GM18951 (cell line): ENCODE results near the gene HCK.

Experiments
- POLR2A ChIP-seq: IDR thresholded peaks from 4 replicates; pipeline ENCODE4 v1.6.1; 2011; ENCODE audit warnings: mild to moderate bottlenecking; ENCODE audit not compliant: insufficient read length, insufficient read depth; ENCODE audit errors: extremely low read depth
- in situ Hi-C: fragments of 300-500 bp; cut with MboI; formaldehyde crosslinking; loops from one replicate; pipeline ENCODE4 v1.12.0; 2022; ENCODE audit warnings: low sequenced_read_pairs, mixed read lengths, inconsistent platforms; ENCODE audit not compliant: unreplicated experiment

HCK gene

GRCh38 chr20:32052090-32052777 is at the start of gene HCK:
TSS of gene HCK (plus strand) at chr20:32052242.
- in situ Hi-C loops, result no loop called here
- no peak for TF ChIP-seq POLR2A

DNA sequence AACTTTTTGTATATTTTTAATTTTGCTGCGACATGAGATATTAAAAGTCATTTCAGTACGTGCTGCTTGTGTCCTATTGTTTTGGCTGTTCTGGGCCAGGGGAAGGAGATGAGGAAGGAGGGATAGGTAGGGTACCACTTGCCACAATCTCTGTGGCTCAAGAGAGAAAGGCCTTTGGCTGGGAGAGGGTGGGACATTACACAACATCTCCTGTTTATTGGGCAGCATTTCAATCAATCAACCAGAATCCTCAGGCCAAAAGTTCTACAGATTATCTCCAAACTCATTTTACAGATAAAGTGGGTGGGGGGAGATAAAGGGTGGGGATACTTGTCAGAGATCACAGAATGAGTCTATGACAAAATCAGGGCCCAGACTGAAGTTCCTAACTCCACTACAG is 48.7 kb upstream of the HCK start:
- TF ChIP-seq POLR2A, result no peak
- in situ Hi-C loops, result no loop called here

DNA sequence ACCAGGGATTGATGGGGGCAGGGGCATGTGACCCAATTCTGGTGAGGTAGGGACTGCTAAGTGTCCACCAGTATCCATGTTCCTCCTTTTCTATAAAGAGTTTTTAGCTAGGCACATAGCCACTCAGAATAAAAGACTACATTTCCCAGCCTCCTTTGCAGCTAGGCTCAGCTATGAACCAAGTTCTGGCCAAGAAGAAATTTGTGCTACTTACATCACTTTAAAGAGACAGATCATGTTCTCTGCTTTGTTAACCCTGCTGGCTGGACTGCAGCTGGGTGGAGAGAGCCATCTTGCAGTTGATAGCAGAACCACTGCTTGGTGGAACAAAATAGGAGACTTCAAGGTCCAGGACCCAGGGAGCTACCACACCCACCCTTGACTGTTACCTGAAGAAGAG is 47.1 kb upstream of the HCK start:
- TF ChIP-seq POLR2A, result no peak
- in situ Hi-C loops, result no loop called here

GRCh38 chr20:32006053-32006452 is 46.0 kb upstream of the HCK start:
- no peak for TF ChIP-seq POLR2A
- in situ Hi-C loops, result no loop called here

DNA sequence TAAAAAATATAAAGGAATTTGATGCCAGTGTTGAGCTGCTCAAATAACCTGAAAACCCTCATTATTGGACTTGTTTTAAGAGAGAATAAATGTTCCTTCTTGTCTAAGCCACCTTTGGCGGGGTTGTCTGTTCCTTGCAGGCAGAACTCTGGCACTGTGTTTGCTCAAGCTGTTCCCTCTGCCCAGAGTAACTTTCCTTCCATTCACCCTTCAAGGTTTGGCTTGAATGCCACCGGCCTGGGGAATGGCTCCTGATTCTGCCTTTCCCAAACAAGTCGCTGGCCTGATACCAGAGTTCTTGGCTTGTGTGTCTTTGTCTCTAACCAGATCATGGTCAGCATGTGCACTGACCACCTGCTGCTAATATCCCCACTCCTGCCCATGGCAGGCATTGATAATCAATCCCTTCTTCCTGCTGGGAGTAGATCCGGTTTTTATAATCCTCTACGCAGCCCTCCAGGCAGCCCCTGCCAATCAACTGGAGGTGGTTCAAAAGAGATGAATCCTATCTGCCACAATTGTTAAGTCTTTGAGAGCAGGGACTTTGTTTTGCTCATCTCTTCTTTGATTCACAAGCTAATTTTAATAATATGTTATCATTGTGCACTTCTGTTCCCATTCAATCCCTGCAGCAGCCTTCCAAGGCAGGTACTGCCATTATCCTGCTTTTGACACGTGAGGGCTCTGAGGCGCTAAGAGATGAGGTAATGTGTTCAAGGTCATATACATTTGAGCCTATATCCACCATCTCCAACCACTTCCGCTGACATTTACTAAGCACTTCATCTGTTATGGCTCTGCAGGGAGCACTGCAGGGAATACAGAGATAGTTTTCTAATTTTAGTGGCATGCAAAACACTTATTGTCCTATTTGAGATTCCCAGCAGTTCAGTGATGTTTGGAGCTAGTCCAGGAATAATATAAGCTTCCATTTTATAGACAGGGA is 44.9 kb upstream of the HCK start:
- in situ Hi-C loops, result no loop called here
- TF ChIP-seq POLR2A, result no peak

DNA sequence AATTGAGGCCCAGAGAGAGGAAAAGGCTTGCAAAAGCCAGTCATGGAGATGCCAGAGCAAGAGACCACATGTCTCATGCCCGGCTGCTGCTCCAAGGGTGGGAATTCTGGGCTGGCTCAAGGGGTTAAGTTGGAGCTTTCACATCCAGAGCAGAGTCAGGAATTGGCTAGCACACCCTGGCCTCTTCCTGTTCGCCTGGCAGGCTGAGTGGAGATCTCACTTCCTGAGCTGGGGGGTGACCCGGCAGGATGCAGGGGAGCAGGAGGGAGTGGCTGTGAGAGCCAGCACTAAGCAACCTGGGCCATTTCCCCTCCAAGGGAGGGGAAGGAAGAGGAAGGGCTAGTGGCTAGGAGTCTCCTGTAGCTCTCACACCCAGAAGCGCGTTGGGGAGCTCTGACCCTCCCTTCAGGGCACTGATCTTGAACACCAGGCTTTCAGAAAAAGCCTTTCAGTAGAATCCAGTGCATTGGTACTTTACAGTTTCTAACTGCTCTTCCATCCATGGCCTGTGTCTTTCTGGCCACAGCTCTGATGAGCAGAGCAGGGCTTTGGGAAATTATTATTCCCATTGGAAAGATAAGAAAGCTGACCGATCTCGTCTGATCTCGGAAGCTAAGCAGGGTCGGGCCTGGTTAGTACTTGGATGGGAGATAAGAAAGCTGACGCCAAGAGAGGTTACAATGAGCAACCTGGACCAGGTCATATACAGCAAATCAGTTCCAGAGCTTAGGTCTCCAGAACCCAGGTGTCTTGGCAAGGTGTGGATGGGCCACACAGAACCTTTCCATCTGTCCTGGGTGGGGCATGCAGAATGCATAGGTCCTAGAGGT is 44.0 kb upstream of the HCK start:
- in situ Hi-C loops, result no loop called here
- TF ChIP-seq POLR2A, result no peak

DNA sequence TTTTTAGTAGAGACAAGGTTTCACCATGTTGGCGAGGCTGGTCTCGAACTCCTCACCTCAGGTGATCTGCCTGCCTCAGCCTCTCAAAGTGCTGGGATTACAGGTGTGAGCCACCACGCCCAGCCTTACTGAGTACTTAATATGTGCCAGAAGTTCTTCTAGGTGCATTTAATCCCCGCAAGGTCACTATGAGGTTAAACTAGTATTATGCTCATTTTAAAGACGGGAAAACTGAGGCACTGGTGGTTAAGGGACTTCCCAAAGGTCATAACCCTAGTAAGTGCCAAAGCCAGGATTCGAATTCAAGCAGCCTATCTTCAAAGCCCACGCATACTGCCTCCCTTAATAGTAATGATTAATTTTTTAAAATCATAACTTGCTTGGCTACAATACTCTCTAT is 42.5 kb upstream of the HCK start:
- TF ChIP-seq POLR2A, result no peak
- in situ Hi-C loops, result no loop called here

DNA sequence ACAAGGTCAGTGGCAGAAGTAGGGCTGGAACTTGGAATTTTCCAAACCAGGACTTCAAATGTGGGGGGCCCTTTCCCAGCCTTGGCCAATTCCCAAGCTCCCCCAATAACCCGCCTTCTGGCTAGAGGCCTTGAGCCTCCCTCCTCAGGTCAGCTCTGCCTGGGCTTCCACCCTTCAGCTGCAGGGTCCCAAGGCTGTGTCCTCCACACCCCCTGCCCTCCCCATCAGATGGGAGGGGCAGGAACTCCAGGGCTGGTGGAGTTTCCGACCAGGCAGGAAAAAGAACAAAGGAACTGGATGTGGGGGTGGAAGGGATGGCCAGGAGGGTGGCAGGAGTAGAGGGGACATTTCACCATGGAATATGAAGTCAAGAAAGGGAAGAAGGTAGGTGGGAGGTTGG is 41.9 kb upstream of the HCK start, which contains the start of gene CCM2L:
CCM2L (plus strand) TSS at position 338 of the 400 bp plus-strand sequence; CDS start at position 355, 17 bp downstream.
- no peak for TF ChIP-seq POLR2A
- in situ Hi-C loops, result no loop called here

DNA sequence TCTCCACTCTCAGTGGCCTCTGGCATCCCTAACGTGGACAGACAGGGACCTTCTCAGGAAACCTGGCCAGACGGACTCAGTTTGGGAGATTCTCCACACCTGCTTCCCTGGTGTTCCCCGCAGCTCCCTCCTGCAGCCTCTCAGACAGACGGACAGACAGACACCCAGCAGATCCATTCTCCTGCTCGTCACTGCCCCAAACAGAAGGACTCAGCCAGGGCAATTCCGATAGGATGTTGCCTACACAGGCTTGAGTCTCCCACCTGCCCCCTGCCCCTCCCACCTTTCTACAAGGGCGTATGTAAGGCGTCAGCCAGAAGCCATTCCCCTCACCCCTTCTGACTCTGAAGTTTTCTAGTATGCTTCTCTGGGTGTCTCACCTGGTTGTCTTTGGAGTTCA is 41.4 kb upstream of the HCK start:
- in situ Hi-C loops, result no loop called here
- no peak for TF ChIP-seq POLR2A

DNA sequence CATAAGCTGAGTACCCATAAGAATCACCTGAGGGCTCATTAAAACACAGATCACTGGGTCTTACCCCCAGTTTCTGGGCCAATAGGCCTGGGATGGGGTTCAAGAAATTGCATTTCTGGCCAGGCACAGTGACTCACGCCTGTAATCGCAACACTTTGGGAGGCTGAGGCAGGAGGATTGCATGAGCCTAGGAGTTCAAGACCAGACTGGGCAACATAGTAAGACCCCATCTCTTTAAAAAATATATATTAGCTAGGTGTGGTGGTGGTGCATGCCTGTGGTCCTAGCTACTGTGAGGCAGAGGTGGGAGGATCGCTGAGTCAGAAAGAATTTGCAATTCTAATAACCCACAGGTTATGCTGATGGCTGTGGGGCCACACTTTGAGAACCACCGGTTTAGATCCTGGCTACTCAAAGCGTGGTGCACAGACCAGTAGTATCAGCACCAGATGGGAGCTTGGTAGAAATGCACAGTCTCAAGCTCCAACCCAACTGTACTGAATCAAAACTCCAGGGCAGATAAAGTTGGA is 39.8 kb upstream of the HCK start:
- in situ Hi-C loops, result no loop called here

DNA sequence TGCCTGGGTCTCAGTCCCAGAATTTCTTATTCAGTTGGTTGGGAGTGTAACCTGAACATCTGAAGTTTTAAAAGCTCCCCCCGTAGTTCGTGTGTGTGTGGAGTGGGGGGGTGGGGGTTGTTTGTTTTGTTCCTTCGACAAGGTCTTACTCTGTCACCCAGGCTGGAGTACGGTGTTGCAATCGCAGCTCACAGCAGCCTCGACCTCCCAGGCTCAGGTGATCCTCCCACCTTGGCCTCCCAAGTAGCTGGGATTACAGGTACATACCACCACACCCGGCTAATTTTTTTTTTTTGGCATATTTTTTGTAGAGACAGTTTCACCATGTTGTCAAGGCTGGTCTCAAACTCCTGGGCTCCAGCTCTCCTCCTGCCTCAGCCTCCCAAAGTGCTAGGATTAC is 38.7 kb upstream of the HCK start:
- in situ Hi-C loops, result no loop called here
- TF ChIP-seq POLR2A, result no peak

More for the DNA sequence above, 39.8 kb upstream of the HCK start:
- TF ChIP-seq POLR2A, result no peak

- TF ChIP-seq POLR2A, result no peak
- in situ Hi-C loops, result no loop called here
Observed at GRCh38 chr20:32017711-32018251, 34.3 kb upstream of the HCK start.
